Ectodermal cell (in vitro differentiated cells): ENCODE results near the gene BCAS1.

Experiments used
- H3K27ac ChIP-seq: 2 replicates; pipeline ENCODE4 v1.7.0; 2013; ENCODE audit warnings: mild to moderate bottlenecking, low read depth, low read length; ENCODE audit not compliant: insufficient read depth, poor library complexity, severe bottlenecking
- H3K27me3 ChIP-seq: 2 replicates; pipeline ENCODE4 v1.7.0; 2013; ENCODE audit warnings: mild to moderate bottlenecking, low read length; ENCODE audit not compliant: insufficient read depth, control insufficient read depth, poor library complexity, severe bottlenecking
- H3K36me3 ChIP-seq: one replicate; pipeline ENCODE4 v1.7.0; 2013; ENCODE audit warnings: low read length; ENCODE audit not compliant: control insufficient read depth, insufficient read depth
- H3K4me1 ChIP-seq: one replicate; pipeline ENCODE4 v1.7.0; 2013; ENCODE audit warnings: low read length; ENCODE audit not compliant: control insufficient read depth, insufficient read depth
- H3K4me3 ChIP-seq: 2 replicates; pipeline ENCODE4 v1.7.0; 2013; ENCODE audit warnings: low read depth, low read length, control low read depth; ENCODE audit not compliant: insufficient read depth
- H3K9me3 ChIP-seq: 2 replicates; pipeline ENCODE4 v1.7.0; 2013; ENCODE audit warnings: mild to moderate bottlenecking, low read length, moderate library complexity; ENCODE audit not compliant: control insufficient read depth
- WGBS, 2 experiments: methylation state at CpG; one replicate each; pipeline ENCODE4 v1.1.7; 2013; ENCODE audit warnings: missing lambda C conversion rate in 2 of 2; 5-methylcytosine and 5-hydroxymethylcytosine counted together

The BCAS1 gene

DNA sequence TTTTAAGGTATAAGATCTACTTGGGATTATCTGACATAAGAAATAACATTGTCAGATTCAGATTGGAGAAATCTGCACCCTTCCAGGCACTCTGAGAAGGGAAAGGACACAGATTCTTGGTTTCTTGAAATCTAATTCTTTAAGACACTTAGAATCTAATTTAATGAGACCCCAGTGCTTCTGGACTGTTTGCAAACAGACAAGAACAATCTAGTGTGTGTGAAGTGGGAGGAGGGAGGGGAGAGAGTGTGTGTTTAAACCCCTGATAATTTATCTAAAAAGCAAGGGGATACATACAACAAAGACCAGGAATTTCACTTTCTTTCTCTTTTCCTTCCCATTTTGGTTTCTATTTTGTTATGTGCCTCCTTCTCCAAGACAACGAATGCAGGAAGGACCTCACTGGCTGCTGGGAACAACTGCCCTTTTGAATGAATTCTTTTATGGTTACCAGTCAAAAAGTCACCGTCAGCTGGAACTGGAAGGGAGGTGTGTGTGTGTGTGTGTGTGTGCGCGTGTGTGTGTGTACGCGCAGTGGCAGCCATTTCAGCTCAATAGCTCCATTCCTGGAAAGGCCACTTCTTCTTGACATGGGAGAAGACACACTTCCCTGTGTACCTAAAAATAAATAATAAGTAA lies 129.4 kb downstream of the BCAS1 start:
- 34 to 50% methylated on average over 4 to 6 of the region's 6 CpGs for WGBS, 2 experiments
- Histone ChIP-seq H3K4me1 (peaks cover 23% of the 10 kb centered on the region), H3K27me3 (no peaks in the 10 kb centered on the region), H3K27ac (peak overlapping the region; percentile 86), H3K4me3 (peak overlapping the region; percentile 22), H3K36me3 (no peaks in the 10 kb centered on the region), H3K9me3 (no peaks in the 10 kb centered on the region)

DNA sequence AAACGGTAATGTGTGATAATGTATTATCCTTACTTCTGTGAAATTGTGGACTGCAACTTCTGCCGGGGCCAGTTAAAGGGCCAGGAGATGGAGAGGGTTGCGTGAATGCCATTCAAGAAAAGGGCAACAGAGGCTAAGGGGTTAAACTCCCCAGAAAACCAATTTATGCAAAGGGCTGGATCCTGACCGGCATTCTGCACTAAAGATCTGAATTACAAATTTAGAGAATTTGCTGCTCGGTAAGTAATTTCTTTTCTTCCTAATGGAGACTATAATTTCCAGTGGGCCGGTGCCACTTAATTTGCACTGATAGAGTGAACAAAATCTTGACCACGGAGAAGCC lies 130.1 kb downstream of the BCAS1 start:
- H3K27ac ChIP-seq: peak overlapping the region; percentile 86
- no peaks in the 10 kb centered on the region for H3K27me3 ChIP-seq
- peak overlapping the region; percentile 22 for H3K4me3 ChIP-seq
- H3K9me3 ChIP-seq: no peaks in the 10 kb centered on the region
- H3K4me1 ChIP-seq: peaks cover 23% of the 10 kb centered on the region
- WGBS, 2 experiments: 18 to 20% methylated on average over 7 of the region's 7 CpGs
- no peaks in the 10 kb centered on the region for H3K36me3 ChIP-seq

DNA sequence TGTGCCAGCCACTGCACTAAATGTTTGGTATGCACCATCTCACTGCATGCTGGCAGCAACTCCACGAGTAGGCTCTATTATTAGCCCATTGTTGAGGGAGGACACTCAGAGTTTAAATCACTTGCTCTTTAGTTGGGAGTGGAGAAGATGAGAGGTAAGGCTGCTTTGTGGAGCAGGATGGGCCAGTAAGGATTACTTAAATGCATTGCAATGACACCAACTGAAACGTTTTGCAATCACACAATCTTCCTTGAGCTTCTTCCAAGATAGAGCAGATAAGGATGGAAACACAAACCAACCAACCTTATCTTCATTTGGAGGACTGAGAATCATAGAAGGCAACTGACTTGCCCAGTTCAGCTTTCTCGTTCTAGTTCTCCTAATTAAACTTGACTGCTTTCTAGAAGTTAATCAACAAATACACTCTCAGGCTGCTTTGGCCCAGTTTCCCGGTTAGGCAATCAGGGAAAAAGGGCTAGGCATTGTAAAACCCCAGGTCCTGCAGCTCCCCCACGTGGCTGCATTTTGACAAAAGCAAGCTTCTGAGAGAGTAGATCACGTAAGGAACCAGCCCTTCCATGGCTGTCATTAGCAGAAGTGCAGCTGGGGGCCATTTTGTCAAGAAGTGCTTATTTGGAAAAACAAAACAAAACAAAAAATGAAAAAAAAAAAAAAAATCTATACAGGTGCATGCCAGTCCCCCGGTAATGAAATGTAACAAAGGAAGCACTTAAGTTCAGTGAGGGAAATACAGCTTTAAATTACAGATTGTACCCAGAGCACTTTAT lies 130.6 kb downstream of the BCAS1 start:
- peak overlapping the region; percentile 86 for H3K27ac ChIP-seq
- no peaks in the 10 kb centered on the region for H3K27me3 ChIP-seq
- H3K9me3 ChIP-seq: no peaks in the 10 kb centered on the region
- peaks cover 23% of the 10 kb centered on the region for H3K4me1 ChIP-seq
- WGBS, 2 experiments: 15 to 16% methylated on average over 7 of the region's 7 CpGs
- no peaks in the 10 kb centered on the region for H3K36me3 ChIP-seq
- peak overlapping the region; percentile 22 for H3K4me3 ChIP-seq

DNA sequence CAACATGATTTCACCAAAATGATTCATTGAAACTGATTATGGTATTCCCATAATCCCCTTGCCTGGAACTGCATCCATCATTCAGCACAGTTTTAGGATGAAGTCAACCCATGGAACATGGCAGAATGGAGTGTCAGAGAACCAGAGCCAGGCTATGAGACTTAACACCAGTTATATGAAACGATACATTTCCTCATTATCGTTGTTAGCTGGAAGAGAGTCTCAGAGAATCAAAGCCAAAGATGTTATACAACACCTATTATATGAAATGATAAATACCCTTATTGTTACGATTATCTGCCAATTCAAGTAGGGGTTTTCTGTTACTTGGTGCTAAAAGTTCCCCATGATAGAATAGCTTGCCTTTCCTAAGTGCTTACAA lies 131.2 kb downstream of the BCAS1 start:
- H3K36me3 ChIP-seq: no peaks in the 10 kb centered on the region
- H3K9me3 ChIP-seq: no peaks in the 10 kb centered on the region
- WGBS, 2 experiments: 95 to 100% methylated on average over 1 to 3 of the region's 3 CpGs
- H3K4me3 ChIP-seq: no peak overlapping the region
- no peak overlapping the region for H3K27ac ChIP-seq
- H3K27me3 ChIP-seq: no peaks in the 10 kb centered on the region
- peaks cover 23% of the 10 kb centered on the region for H3K4me1 ChIP-seq

DNA sequence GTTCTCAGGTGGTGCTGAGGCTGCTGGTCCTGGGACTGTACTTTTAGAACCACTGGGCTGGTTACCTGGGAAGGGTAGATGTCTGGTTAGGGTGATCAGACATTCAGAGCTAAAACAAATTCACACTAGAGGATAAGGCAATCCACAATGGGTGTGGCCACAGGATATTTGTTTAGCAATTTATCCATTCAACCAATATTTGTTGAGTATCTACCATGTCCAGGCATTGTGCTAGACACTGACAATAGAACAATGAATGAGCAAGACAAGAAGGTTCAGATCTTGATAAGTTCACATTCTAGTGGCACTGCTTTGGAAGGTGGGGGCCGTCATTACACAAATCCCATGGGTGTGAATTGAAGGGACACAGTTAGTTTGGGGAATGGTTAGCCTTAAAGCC lies 131.7 kb downstream of the BCAS1 start:
- WGBS, 2 experiments: 86 to 100% methylated on average over 1 of the region's 1 CpG

DNA sequence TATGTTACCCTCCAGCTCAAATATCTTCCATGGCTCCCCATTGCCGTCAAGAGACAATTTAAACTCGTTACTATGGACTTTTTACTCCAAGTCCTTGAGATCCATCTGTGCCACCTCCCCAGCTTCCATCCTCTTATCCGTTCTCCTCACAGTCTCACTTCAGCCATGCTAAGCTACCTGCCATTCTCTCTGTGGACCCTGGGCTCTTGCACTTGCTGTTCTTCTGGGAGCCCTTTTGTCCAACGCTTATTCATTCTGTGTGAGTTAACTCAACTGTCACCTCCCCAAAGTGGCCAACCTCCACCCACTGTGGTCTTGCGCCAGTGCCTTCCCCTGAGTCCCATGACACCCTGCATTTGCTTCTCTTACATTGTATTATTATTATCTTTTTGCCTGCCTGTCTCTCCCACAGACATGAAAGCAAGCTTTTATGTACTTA lies 132.4 kb downstream of the BCAS1 start:
- Histone ChIP-seq H3K9me3 (no peaks in the 10 kb centered on the region), H3K4me3 (no peak overlapping the region), H3K27me3 (no peaks in the 10 kb centered on the region), H3K4me1 (peaks cover 27% of the 10 kb centered on the region), H3K27ac (no peak overlapping the region), H3K36me3 (no peaks in the 10 kb centered on the region)
- 83 to 85% methylated on average over 5 of the region's 5 CpGs for WGBS, 2 experiments

More for the DNA sequence above, 131.7 kb downstream of the BCAS1 start:
- Histone ChIP-seq H3K4me3 (no peak overlapping the region), H3K27me3 (no peaks in the 10 kb centered on the region), H3K4me1 (peaks cover 23% of the 10 kb centered on the region), H3K36me3 (no peaks in the 10 kb centered on the region), H3K9me3 (no peaks in the 10 kb centered on the region), H3K27ac (no peak overlapping the region)

DNA sequence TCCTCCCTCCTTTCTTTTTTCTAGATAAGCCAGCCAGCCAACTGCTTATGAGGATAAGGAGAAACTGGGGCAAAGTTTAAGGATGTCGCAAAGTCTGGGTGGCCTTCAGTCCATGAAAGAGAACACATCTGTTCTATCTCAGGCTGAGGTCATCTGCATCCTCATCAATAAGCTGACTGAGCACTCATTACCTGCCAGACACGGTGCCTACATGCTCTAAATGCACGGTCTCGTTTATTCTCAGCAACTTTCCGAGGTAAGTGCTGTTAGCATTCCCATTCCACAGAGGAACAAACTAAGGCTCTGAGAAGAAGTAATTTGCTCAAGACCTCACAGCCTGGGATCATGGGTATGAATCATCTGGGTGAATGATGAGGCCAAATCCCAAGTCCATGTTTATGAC lies 133.1 kb downstream of the BCAS1 start:
- no peaks in the 10 kb centered on the region for H3K27me3 ChIP-seq
- 91 to 94% methylated on average over 5 of the region's 5 CpGs for WGBS, 2 experiments
- no peak overlapping the region for H3K4me3 ChIP-seq
- no peak overlapping the region for H3K27ac ChIP-seq
- H3K9me3 ChIP-seq: no peaks in the 10 kb centered on the region
- peaks cover 24% of the 10 kb centered on the region for H3K4me1 ChIP-seq
- H3K36me3 ChIP-seq: no peaks in the 10 kb centered on the region

DNA sequence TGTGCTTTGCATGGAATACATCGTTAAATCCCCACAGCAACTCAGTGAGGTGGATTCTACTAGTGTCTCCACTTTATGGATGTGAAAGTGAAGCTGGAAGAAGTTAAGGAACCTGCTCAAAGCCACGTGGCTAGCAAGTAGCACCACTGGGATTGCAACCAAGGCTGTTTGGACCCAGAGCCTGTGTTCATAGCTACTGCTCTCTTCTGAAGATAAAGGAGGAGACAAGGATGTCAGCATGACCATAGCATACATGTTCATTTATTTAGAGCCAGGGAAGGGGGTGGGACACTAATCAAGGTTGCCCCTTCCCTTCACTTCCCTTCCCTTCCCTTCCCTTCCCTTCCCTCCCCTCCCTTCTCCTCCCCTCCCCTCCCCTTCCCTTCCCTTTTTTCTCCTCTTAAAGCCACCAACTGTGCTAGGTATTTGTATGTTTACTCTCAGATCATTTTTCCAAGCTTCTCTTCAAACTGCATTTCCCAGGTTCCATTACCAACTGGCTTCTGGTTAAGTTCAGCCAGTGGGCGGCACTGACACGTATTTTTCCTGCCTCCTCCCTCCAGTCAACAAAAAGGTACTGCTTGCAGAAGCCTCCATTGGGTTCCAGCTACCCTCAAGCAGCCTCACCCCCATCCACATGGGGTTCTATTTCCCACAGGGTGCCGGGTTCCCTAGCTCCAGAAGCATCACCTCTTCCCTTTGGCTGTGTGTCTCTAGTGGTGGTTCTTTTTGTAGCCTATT lies 134.9 kb downstream of the BCAS1 start:
- no peak overlapping the region for H3K27ac ChIP-seq

DNA sequence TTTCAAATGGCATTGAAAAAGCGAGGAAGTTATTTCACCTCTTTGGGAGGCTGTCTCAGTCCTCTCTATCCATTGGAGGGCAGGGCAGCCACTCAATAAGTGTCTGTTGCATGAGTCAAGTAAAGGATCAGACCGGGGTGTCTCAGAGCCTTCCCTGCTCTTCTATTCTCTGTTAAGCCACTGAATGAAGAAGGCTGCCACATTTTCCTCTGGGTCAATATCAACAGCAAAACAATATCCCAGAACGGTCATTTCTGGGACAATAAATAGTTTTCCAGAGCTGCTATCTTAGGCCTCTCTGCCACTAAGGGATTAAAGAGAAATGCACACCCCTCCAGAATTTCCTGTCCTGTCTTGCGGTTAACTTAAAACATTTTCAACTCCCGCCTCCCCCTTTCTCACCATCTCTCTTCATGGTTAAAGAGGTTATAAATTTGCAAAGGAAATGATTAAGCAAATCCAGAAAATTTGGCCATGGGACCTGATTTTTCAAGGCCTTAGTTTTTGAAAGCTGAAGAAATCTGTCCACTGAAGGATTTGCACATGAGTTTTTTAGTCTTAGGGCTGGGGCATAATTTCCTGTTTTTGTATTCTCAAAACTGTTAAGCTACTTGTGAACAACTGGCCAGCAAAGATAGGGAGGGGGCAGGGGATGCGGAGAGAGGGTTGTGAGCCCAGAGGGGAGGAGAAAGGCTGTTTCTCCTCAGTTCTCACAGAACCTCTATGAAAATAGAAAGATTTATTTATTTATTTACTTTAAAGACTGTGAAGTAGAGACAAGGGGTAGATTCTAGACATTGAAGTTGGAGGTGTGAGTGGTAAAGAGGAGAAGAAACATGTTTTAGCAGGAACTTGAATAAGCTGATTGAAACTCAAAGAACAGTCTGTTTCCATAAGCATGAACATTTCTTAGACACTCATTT lies 135.7 kb downstream of the BCAS1 start:
- Histone ChIP-seq H3K36me3 (no peaks in the 10 kb centered on the region), H3K9me3 (no peaks in the 10 kb centered on the region), H3K27ac (no peak overlapping the region), H3K4me3 (no peak overlapping the region), H3K27me3 (no peaks in the 10 kb centered on the region), H3K4me1 (peaks cover 9% of the 10 kb centered on the region)
- WGBS, 2 experiments: 53 to 62% methylated on average over 4 to 5 of the region's 6 CpGs

More for the DNA sequence above, 134.9 kb downstream of the BCAS1 start:
- no peaks in the 10 kb centered on the region for H3K36me3 ChIP-seq
- H3K4me3 ChIP-seq: no peak overlapping the region
- H3K27me3 ChIP-seq: no peaks in the 10 kb centered on the region
- peaks cover 10% of the 10 kb centered on the region for H3K4me1 ChIP-seq
- no peaks in the 10 kb centered on the region for H3K9me3 ChIP-seq
- WGBS, 2 experiments: 57 to 73% methylated on average over 5 of the region's 5 CpGs
